Subcutaneous abdominal adipose tissue (tissue), 5 donors: ENCODE data around the gene RGS7.

Experiments used
- H3K27ac ChIP-seq: one replicate; pipeline ENCODE4 v1.7.0; 2013; ENCODE audit warnings: low read depth, mild to moderate bottlenecking, inconsistent platforms, low read length, moderate library complexity
- H3K27me3 ChIP-seq, 5 donors: one replicate each; pipeline ENCODE4 v1.7.0; 2013; ENCODE audit warnings: low read length in 5 of 5, inconsistent platforms in 1 of 5; ENCODE audit not compliant: control insufficient read depth in 5 of 5, insufficient read depth in 4 of 5
- H3K36me3 ChIP-seq, 5 donors: one replicate each; pipeline ENCODE4 v1.7.0; 2013; ENCODE audit warnings: low read length in 5 of 5; ENCODE audit not compliant: control insufficient read depth in 5 of 5, insufficient read depth in 5 of 5
- H3K4me1 ChIP-seq, 5 donors: one replicate each; pipeline ENCODE4 v1.7.0; 2013; ENCODE audit warnings: low read length in 5 of 5, mild to moderate bottlenecking in 3 of 5, moderate library complexity in 1 of 5; ENCODE audit not compliant: control insufficient read depth in 5 of 5, insufficient read depth in 5 of 5
- H3K4me3 ChIP-seq, 5 donors: one replicate each; pipeline ENCODE4 v1.7.0; 2013; ENCODE audit warnings: low read length in 5 of 5, low read depth in 1 of 5
- H3K9ac ChIP-seq, 5 donors: one replicate each; pipeline ENCODE4 v1.7.0; 2013; ENCODE audit warnings: low read length in 5 of 5, mild to moderate bottlenecking in 4 of 5, moderate library complexity in 3 of 5
- H3K9me3 ChIP-seq, 5 donors: one replicate each; pipeline ENCODE4 v1.7.0; 2013; ENCODE audit warnings: low read length in 5 of 5; ENCODE audit not compliant: control insufficient read depth in 5 of 5
- donor health status: healthy.
- donor health status: healthy.
- donor health status: healthy.
- donor health status: healthy.
- donor health status: healthy.

The RGS7 gene

DNA sequence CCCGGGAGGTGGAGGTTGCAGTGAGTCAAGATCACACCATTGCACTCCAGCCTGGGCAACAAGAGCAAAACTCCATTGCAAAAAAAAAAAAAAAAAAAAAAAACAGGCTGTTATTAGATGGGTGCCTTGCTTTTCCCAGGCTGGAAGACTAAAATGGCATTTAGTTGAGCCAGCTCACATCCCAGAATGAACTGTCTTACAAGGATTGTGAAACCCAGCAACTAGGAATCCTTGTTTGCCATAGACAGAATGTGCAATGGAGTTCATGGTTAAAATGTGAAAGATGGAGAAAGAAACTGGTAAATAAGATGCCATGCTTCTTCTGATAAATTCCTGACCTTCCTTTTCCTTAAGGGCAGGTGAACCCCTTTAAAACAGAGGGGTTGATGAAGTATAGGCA, 529.2 kb downstream of the RGS7 start:
- Histone ChIP-seq H3K27ac (no peak overlapping the region), H3K4me3 (no peak overlapping the region), H3K9me3 (peaks cover 0 to 4% (median 0%) of the 10 kb centered on the region in 5 donors), H3K4me1 (no peaks in the 10 kb centered on the region), H3K36me3 (no peaks in the 10 kb centered on the region), H3K27me3 (no peaks in the 10 kb centered on the region), H3K9ac (no peak overlapping the region)

DNA sequence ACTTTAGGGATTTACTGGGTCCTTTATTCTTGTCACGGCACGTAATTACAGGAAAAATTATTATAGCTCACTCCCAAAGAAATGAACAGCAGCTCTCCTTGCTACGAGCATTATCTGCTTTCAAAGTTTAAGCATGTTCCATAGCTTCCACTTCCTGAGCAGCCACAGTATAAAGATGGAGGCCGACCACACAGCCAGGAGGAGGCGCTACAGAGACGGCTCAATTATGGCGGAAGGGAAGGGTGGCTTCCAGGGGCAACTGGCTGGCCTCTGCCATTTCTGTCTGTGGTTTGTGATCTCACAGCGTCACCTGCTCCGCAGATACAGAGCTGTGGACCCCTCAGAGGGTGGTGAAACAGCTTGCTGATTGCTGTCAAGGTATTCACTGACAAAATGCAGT, 532.8 kb downstream of the RGS7 start:
- Histone ChIP-seq H3K9ac (no peak overlapping the region), H3K36me3 (no peaks in the 10 kb centered on the region), H3K27ac (no peak overlapping the region), H3K9me3 (peaks cover 0 to 5% (median 2%) of the 10 kb centered on the region in 5 donors), H3K4me1 (no peaks in the 10 kb centered on the region), H3K4me3 (no peak overlapping the region), H3K27me3 (no peaks in the 10 kb centered on the region)

DNA sequence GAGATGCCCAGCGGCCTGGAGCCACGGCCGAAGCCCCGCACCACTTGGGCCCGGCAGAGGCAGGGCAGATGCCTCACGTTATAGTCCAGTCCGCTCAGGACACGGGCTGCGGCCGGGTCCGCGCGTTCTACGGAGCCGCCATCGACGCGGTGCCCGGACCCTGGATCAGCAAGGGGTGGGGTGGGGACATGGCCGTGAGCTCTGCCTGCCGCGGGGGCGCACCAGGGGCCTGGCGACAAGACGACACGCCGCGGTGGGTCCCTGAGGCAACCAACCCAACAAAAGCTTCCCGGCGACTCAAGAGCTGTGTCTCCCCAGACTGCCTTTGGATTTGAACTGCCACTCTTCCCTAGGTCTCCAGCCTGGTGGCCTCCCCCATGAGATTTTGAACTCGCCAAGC, 533.6 kb downstream of the RGS7 start:
- Histone ChIP-seq H3K9me3 (peaks cover 0 to 5% (median 2%) of the 10 kb centered on the region in 5 donors), H3K9ac (no peak overlapping the region), H3K27ac (no peak overlapping the region), H3K4me1 (no peaks in the 10 kb centered on the region), H3K36me3 (no peaks in the 10 kb centered on the region), H3K4me3 (no peak overlapping the region), H3K27me3 (no peaks in the 10 kb centered on the region)

- no peaks in the 10 kb centered on the region for H3K27me3 ChIP-seq
- no peak overlapping the region for H3K9ac ChIP-seq
- no peak overlapping the region for H3K27ac ChIP-seq
- no peak overlapping the region for H3K4me3 ChIP-seq
- no peaks in the 10 kb centered on the region for H3K36me3 ChIP-seq
- H3K9me3 ChIP-seq, result peaks cover 0 to 5% (median 2%) of the 10 kb centered on the region in 5 donors
- H3K4me1 ChIP-seq, result no peaks in the 10 kb centered on the region
These were observed 535.1 kb downstream of the RGS7 start for GRCh38 chr1:240821925-240822324.

- Histone ChIP-seq H3K27me3 (no peaks in the 10 kb centered on the region), H3K4me1 (no peaks in the 10 kb centered on the region), H3K4me3 (no peak overlapping the region), H3K9me3 (peaks cover 0 to 5% (median 2%) of the 10 kb centered on the region in 5 donors), H3K27ac (no peak overlapping the region), H3K9ac (no peak overlapping the region), H3K36me3 (no peaks in the 10 kb centered on the region)
These were observed 536.2 kb downstream of the RGS7 start for GRCh38 chr1:240820816-240821215.

DNA sequence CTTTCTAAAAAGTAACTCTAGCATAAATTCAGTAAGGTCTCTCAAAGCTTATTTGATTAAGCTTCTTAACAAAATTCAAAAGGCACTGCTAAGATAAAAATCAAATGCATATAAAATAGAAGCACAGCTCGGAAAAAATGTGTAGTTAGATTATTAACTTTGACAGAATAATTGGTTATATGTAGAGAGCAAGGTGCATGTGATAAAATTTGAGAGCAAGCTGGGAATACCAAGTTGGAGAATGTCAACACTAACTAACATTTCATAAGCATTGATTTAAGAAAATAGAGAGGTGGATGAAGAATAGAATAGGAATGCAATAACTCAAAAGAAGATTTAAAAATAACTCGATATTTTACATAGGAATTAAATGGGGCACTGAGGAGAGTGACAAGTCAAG, 540.5 kb downstream of the RGS7 start:
- H3K9me3 ChIP-seq, result peaks cover 0 to 2% (median 0%) of the 10 kb centered on the region in 5 donors
- no peak overlapping the region for H3K9ac ChIP-seq
- H3K27ac ChIP-seq, result no peak overlapping the region
- H3K27me3 ChIP-seq, result no peaks in the 10 kb centered on the region
- H3K4me3 ChIP-seq, result no peak overlapping the region
- no peaks in the 10 kb centered on the region for H3K4me1 ChIP-seq
- no peaks in the 10 kb centered on the region for H3K36me3 ChIP-seq

GRCh38 chr1:240813720-240814119, 543.3 kb downstream of the RGS7 start:
- Histone ChIP-seq H3K9me3 (no peaks in the 10 kb centered on the region), H3K4me1 (no peaks in the 10 kb centered on the region), H3K36me3 (no peaks in the 10 kb centered on the region), H3K27me3 (no peaks in the 10 kb centered on the region), H3K27ac (no peak overlapping the region), H3K4me3 (no peak overlapping the region), H3K9ac (no peak overlapping the region)

DNA sequence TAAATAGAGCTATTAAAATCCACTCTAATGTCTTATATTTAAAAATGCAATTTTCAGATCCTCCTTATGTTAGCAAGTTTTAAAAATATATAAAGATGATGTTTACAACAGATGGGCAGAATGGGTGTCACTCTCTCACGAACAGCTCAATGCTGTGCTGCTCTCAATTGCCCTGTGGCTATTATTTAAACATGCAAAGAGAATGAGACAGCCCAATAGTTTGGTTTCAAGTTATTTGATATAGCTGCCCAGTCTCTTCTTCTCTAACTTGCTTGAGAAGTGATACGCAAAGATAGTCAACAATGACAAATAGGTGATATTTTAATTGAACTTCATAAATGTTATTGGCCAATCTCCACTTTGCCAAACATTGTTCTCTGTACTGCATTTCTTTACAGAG, 545.7 kb downstream of the RGS7 start:
- Histone ChIP-seq H3K4me1 (no peaks in the 10 kb centered on the region), H3K27me3 (no peaks in the 10 kb centered on the region), H3K4me3 (no peak overlapping the region), H3K36me3 (no peaks in the 10 kb centered on the region), H3K27ac (no peak overlapping the region), H3K9me3 (no peaks in the 10 kb centered on the region), H3K9ac (no peak overlapping the region)

DNA sequence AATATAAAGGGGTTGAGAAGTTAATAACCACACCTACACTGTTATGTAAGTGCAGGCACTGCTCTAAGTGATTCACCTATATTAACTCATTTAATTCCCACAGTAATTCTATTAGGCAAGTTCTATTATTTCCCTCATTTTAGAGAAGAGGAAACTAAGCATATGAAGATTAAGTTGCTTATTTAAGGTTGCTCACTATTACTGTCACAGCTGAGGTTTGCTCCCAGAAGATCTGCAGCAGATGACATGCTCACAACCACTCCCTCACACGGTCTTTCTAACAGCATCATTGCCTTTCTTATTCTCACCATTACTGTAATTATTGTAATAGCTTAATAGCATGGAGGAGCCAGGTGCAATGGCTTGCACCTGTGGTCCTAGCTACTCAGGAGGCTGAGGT, 548.6 kb downstream of the RGS7 start:
- no peak overlapping the region for H3K4me3 ChIP-seq
- no peaks in the 10 kb centered on the region for H3K4me1 ChIP-seq
- no peaks in the 10 kb centered on the region for H3K9me3 ChIP-seq
- H3K9ac ChIP-seq, result no peak overlapping the region
- H3K27ac ChIP-seq, result no peak overlapping the region
- no peaks in the 10 kb centered on the region for H3K36me3 ChIP-seq
- H3K27me3 ChIP-seq, result no peaks in the 10 kb centered on the region

GRCh38 chr1:240806200-240806745, 550.7 kb downstream of the RGS7 start:
- Histone ChIP-seq H3K36me3 (no peaks in the 10 kb centered on the region), H3K9ac (no peak overlapping the region), H3K27ac (no peak overlapping the region), H3K9me3 (no peaks in the 10 kb centered on the region), H3K27me3 (no peaks in the 10 kb centered on the region), H3K4me3 (no peak overlapping the region), H3K4me1 (no peaks in the 10 kb centered on the region)

DNA sequence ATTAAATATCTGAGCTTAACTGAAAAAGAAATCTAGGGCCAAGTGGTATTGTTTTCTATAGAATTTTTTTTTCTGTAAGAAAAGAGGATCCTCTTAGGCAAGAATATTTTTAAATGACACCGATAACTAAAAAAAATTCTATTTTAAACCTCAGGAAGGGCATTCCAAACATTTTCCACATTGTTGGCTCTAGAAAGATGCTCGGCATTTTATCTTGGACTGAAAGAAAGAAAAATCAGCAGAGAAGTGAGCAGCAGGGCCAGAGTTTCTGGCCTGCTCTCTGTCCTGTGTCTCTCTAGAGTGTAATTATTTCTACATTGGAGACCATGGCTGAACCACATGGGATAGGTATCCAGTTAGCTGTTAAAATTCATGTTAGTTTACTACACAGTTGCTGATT, 552.5 kb downstream of the RGS7 start:
- Histone ChIP-seq H3K27me3 (no peaks in the 10 kb centered on the region), H3K4me1 (no peaks in the 10 kb centered on the region), H3K27ac (no peak overlapping the region), H3K9ac (no peak overlapping the region), H3K36me3 (no peaks in the 10 kb centered on the region), H3K4me3 (no peak overlapping the region), H3K9me3 (no peaks in the 10 kb centered on the region)
